ENCODE data around the gene OST4. TPM values are rescaled to one million over a fixed set of nuclear protein-coding genes. Genes with fewer than 3 reads are reported as not detected.

OST4 gene
- polyA plus RNA-seq, 2 of the 4 experiments (the other 2 are of a cell fraction), result 392 to 880 TPM

DNA sequence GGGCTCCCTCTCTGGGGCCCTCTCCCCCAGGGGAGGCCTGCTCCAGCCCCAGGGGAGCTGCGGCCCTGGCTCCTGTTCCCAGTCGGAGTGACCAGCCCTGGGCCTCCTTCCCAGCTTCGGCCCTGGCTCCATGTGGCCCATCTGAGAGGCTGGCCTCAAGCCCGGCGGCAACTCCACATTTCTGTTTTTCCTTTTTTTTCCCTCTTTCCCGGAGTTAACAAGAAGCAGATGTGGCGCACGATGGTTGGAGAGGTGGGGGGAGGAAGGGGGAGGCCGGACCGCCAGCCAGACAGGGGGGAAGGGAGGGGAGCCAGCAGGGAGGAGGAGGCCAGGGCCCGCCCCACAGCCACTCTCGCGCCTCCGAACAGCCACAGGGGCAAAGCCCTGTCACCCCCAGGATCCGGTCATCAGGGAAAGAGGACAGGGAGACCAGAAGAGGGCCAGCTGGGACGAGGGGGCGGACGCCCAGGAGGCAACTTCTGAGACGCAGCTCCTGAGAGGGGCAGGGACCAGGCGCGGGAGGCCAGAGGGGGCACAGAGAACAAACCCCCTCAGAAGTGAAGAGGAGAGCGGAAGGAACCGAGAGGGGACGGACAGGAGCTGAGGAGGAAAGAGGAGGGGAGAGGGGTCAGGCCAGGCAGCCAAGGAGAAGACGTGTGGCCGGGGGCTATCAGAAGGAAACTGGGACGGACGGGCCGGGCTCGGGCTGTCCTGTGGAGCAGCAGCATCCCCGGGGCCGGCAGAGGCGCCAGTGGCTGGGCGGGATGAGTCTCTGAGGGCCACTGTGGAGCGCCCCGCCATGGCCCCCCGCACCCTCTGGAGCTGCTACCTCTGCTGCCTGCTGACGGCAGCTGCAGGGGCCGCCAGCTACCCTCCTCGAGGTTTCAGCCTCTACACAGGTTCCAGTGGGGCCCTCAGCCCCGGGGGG lies 7.1 kb upstream of the OST4 start, which contains the start of gene EMILIN1:
TSS of gene EMILIN1 (plus strand) at position 349 of the 928 bp plus-strand sequence. CDS start at position 800, 451 bp downstream.
- ATAC-seq (no peak), DNase-seq (ENCODE audit: low read depth in 1 of 2, low spot score in 1 of 2) (no peak), FAIRE-seq (no peak)
- no peak within 1 kb of the TSS for H3K27ac ChIP-seq
- peaks cover 7% of the 10 kb centered on the region for H3K4me1 ChIP-seq
- no peak within 1 kb of the TSS for H3K4me3 ChIP-seq
- TF ChIP-seq, protein P1, sequence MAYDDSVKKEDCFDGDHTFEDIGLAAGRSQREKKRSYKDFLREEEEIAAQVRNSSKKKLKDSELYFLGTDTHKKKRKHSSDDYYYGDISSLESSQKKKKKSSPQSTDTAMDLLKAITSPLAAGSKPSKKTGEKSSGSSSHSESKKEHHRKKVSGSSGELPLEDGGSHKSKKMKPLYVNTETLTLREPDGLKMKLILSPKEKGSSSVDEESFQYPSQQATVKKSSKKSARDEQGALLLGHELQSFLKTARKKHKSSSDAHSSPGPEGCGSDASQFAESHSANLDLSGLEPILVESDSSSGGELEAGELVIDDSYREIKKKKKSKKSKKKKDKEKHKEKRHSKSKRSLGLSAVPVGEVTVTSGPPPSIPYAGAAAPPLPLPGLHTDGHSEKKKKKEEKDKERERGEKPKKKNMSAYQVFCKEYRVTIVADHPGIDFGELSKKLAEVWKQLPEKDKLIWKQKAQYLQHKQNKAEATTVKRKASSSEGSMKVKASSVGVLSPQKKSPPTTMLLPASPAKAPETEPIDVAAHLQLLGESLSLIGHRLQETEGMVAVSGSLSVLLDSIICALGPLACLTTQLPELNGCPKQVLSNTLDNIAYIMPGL (CRISPR knock-in tag; IDR thresholded peaks at IDR 0.05; ENCODE audit: borderline replicate concordance), result no peak
- TF ChIP-seq RAD21 (conservative IDR thresholded peaks at IDR 0.05 in 1 of 2, IDR thresholded peaks at IDR 0.05 in 1 of 2) (no peak), HOXA7 (CRISPR knock-in tag; IDR thresholded peaks at IDR 0.05) (no peak), HDAC2 (IDR thresholded peaks at IDR 0.05) (no peak), POLR2A (IDR thresholded peaks at IDR 0.05; ENCODE audit: low read length) (no peak), ZNF302 (CRISPR knock-in tag; IDR thresholded peaks at IDR 0.05) (no peak), HEYL (CRISPR knock-in tag; IDR thresholded peaks at IDR 0.05) (no peak), RFX5 (IDR thresholded peaks at IDR 0.05) (no peak), FOSL2 (IDR thresholded peaks at IDR 0.05) (no peak), FOSL2 (CRISPR knock-in tag; IDR thresholded peaks at IDR 0.05) (no peak), RCOR1 (IDR thresholded peaks at IDR 0.05; ENCODE audit: low read depth, low read length) (no peak), NFE2L2 (conservative IDR thresholded peaks at IDR 0.05; ENCODE audit: low read length) (no peak), ZC3H11A (IDR thresholded peaks at IDR 0.05) (no peak), FOXS1 (CRISPR knock-in tag; IDR thresholded peaks at IDR 0.05) (no peak), JUNB (IDR thresholded peaks at IDR 0.05) (no peak), RNF2 (IDR thresholded peaks at IDR 0.05; ENCODE audit: borderline replicate concordance, low read depth) (no peak), FOSB (CRISPR knock-in tag; IDR thresholded peaks at IDR 0.05) (no peak), NR3C1 (IDR thresholded peaks at IDR 0.05) (no peak), HOXB13 (CRISPR knock-in tag; IDR thresholded peaks at IDR 0.05; ENCODE audit: low read depth) (no peak)
- TF ChIP-seq, protein P2, sequence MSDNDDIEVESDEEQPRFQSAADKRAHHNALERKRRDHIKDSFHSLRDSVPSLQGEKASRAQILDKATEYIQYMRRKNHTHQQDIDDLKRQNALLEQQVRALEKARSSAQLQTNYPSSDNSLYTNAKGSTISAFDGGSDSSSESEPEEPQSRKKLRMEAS (IDR thresholded peaks at IDR 0.05), result no peak
- TF ChIP-seq, protein P3, sequence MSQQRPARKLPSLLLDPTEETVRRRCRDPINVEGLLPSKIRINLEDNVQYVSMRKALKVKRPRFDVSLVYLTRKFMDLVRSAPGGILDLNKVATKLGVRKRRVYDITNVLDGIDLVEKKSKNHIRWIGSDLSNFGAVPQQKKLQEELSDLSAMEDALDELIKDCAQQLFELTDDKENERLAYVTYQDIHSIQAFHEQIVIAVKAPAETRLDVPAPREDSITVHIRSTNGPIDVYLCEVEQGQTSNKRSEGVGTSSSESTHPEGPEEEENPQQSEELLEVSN (IDR thresholded peaks at IDR 0.05; ENCODE audit: borderline replicate concordance, low read depth), result no peak
- H3K4me2 ChIP-seq, result no peak within 1 kb of the TSS
- POLR2A ChIA-PET, result no interaction called here
- CTCF ChIA-PET, result interaction anchor here (0.5 to 15.3 kb wide), 9 partner anchors 9 to 233 kb away, joined by 3 to 253 read pairs (median 4); partner anchors contain the start of gene OST4
- no peaks in the 10 kb centered on the region for H3K9me3 ChIP-seq
- WGBS (ENCODE audit: missing lambda C conversion rate), result 84% methylated on average over 38 of the region's 41 CpGs

DNA sequence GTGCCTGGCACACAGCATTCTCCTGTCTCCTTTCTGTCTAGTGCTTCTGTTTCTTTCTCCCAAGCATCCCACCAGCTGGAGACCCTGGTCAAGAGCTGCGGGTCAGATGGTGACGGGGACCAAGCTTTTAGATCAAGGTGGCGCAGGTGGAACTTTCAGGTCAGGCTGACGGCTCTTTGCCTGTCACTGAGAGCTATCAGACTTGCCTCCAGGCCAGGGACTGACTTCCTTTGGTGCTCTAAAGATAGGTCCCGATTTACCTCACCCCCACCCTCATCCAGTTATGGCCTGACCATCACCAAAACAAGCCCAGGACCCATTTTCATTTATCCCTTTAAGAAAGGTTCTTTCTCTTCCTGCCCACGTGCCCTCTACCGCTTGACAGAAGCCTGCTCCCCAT lies 5.8 kb upstream of the OST4 start:
- 78% methylated on average over 7 of the region's 7 CpGs for WGBS (ENCODE audit: missing lambda C conversion rate)
- Histone ChIP-seq H3K4me2 (no peak overlapping the region), H3K4me3 (no peak overlapping the region), H3K9me3 (no peaks in the 10 kb centered on the region), H3K4me1 (peaks cover 11% of the 10 kb centered on the region), H3K27ac (no peak overlapping the region)
- no peak for ATAC-seq
- ChIA-PET CTCF (interaction anchor here (0.6 to 1.5 kb wide), 7 partner anchors 8 to 226 kb away, joined by 3 to 9 read pairs (median 3); partner anchors contain the start of gene KHK), POLR2A (no interaction called here)
- no peak for DNase-seq (ENCODE audit: low read depth in 1 of 2, low spot score in 1 of 2)
- FAIRE-seq, result no peak
- TF ChIP-seq HOXA7 (CRISPR knock-in tag; IDR thresholded peaks at IDR 0.05) (no peak), MAZ (IDR thresholded peaks at IDR 0.05; ENCODE audit: borderline replicate concordance, low read depth, low read length) (no peak), POLR2AphosphoS2 (conservative IDR thresholded peaks at IDR 0.05; ENCODE audit: low read length) (no peak), FOSL2 (IDR thresholded peaks at IDR 0.05) (no peak), FOSL2 (CRISPR knock-in tag; IDR thresholded peaks at IDR 0.05) (no peak), TFCP2L1 (CRISPR knock-in tag; IDR thresholded peaks at IDR 0.05) (no peak), EHMT2 (IDR thresholded peaks at IDR 0.05; ENCODE audit: low read depth) (no peak), TP53 (CRISPR knock-in tag; IDR thresholded peaks at IDR 0.05) (no peak), RCOR1 (IDR thresholded peaks at IDR 0.05; ENCODE audit: low read depth, low read length) (no peak), JUNB (IDR thresholded peaks at IDR 0.05) (no peak)
- TF ChIP-seq, protein P3 (IDR thresholded peaks at IDR 0.05; ENCODE audit: borderline replicate concordance, low read depth), result no peak
- TF ChIP-seq, protein P4, sequence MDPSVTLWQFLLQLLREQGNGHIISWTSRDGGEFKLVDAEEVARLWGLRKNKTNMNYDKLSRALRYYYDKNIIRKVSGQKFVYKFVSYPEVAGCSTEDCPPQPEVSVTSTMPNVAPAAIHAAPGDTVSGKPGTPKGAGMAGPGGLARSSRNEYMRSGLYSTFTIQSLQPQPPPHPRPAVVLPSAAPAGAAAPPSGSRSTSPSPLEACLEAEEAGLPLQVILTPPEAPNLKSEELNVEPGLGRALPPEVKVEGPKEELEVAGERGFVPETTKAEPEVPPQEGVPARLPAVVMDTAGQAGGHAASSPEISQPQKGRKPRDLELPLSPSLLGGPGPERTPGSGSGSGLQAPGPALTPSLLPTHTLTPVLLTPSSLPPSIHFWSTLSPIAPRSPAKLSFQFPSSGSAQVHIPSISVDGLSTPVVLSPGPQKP (IDR thresholded peaks at IDR 0.05; ENCODE audit: low read depth, low read length), result no peak
- TF ChIP-seq, protein P2 (IDR thresholded peaks at IDR 0.05), result no peak
- TF ChIP-seq, protein P5, sequence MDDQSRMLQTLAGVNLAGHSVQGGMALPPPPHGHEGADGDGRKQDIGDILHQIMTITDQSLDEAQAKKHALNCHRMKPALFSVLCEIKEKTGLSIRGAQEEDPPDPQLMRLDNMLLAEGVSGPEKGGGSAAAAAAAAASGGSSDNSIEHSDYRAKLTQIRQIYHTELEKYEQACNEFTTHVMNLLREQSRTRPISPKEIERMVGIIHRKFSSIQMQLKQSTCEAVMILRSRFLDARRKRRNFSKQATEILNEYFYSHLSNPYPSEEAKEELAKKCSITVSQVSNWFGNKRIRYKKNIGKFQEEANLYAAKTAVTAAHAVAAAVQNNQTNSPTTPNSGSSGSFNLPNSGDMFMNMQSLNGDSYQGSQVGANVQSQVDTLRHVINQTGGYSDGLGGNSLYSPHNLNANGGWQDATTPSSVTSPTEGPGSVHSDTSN (IDR thresholded peaks at IDR 0.05), result no peak
- TF ChIP-seq, protein P6, sequence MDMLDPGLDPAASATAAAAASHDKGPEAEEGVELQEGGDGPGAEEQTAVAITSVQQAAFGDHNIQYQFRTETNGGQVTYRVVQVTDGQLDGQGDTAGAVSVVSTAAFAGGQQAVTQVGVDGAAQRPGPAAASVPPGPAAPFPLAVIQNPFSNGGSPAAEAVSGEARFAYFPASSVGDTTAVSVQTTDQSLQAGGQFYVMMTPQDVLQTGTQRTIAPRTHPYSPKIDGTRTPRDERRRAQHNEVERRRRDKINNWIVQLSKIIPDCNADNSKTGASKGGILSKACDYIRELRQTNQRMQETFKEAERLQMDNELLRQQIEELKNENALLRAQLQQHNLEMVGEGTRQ (IDR thresholded peaks at IDR 0.05), result no peak

Measured in A549 (cell line).